ENCODE results near the gene LTF. TPM values are rescaled to one million over a fixed set of nuclear protein-coding genes. Genes with fewer than 3 reads are reported as not detected.

The LTF gene
- total and polyA plus RNA-seq, 2 experiments from 2014 or later: 0.73 to 1.3 TPM

DNA sequence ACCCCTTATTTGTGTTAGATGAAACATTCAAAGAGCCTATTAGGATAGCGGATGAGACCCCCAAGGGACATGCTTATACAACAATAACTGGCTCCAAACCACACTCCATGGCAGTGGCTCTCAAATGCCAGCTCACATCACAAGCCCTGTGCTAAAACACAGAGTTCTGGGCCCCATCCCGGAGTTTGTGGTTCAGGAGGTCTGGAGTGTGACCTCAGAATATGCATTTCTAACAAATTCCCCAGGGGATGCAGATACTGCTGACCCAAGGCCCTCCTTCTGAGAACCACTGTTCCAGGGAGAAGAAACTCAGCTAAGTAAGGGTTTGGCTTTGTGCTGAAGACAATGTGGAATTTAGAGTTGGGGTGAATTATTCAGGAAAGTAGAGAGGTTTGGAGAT lies 54.0 kb downstream of the LTF start:
- no peaks in the 10 kb centered on the region for H3K36me3 ChIP-seq (ENCODE audit: insufficient read depth)
- no peaks in the 10 kb centered on the region for H3K36me3 Mint-ChIP-seq (ENCODE audit: low read depth)
- H3K9me2 ChIP-seq (ENCODE audit: insufficient read depth): no peaks in the 10 kb centered on the region
- H2AFZ ChIP-seq: no peak overlapping the region
- TF ChIP-seq, protein P1, sequence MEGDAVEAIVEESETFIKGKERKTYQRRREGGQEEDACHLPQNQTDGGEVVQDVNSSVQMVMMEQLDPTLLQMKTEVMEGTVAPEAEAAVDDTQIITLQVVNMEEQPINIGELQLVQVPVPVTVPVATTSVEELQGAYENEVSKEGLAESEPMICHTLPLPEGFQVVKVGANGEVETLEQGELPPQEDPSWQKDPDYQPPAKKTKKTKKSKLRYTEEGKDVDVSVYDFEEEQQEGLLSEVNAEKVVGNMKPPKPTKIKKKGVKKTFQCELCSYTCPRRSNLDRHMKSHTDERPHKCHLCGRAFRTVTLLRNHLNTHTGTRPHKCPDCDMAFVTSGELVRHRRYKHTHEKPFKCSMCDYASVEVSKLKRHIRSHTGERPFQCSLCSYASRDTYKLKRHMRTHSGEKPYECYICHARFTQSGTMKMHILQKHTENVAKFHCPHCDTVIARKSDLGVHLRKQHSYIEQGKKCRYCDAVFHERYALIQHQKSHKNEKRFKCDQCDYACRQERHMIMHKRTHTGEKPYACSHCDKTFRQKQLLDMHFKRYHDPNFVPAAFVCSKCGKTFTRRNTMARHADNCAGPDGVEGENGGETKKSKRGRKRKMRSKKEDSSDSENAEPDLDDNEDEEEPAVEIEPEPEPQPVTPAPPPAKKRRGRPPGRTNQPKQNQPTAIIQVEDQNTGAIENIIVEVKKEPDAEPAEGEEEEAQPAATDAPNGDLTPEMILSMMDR (conservative IDR thresholded peaks at IDR 0.05; ENCODE audit: low read depth in 2 of 2): no peak
- TF ChIP-seq ZNF331 (CRISPR knock-in tag; IDR thresholded peaks at IDR 0.05; ENCODE audit: low read depth) (no peak), STAT1 (IDR thresholded peaks at IDR 0.05; ENCODE audit: unreplicated experiment) (no peak), NANOG (IDR thresholded peaks at IDR 0.05; ENCODE audit: borderline replicate concordance) (no peak)
- no peak overlapping the region for H3K4me2 ChIP-seq
- no peak overlapping the region for H3K27ac ChIP-seq (ENCODE audit: low read depth)
- DNase-seq (ENCODE audit: low spot score): no peak
- no peak overlapping the region for H3K4me3 ChIP-seq
- H3K27ac Mint-ChIP-seq: no peak overlapping the region
- no peak overlapping the region for H3K4me3 Mint-ChIP-seq
- H3K9me3 Mint-ChIP-seq: no peaks in the 10 kb centered on the region
- no peaks in the 10 kb centered on the region; the same call in 2 of the 3 replicates for H3K4me1 Mint-ChIP-seq
- H3K27me3 Mint-ChIP-seq (ENCODE audit: insufficient read depth, low read depth, poor library complexity): peaks cover 4% of the 10 kb centered on the region
- no peak for ATAC-seq
- no peaks in the 10 kb centered on the region for H3K4me1 ChIP-seq (ENCODE audit: insufficient read depth)
- H4K20me1 ChIP-seq (replicated peaks; ENCODE audit: insufficient read depth): no peaks in the 10 kb centered on the region
- no peaks in the 10 kb centered on the region for H3F3A ChIP-seq (replicated peaks; ENCODE audit: low read depth)
- no peaks in the 10 kb centered on the region for H3K79me2 ChIP-seq (replicated peaks; ENCODE audit: insufficient read depth)
- no peaks in the 10 kb centered on the region for H3K27me3 ChIP-seq (ENCODE audit: insufficient read depth)

DNA sequence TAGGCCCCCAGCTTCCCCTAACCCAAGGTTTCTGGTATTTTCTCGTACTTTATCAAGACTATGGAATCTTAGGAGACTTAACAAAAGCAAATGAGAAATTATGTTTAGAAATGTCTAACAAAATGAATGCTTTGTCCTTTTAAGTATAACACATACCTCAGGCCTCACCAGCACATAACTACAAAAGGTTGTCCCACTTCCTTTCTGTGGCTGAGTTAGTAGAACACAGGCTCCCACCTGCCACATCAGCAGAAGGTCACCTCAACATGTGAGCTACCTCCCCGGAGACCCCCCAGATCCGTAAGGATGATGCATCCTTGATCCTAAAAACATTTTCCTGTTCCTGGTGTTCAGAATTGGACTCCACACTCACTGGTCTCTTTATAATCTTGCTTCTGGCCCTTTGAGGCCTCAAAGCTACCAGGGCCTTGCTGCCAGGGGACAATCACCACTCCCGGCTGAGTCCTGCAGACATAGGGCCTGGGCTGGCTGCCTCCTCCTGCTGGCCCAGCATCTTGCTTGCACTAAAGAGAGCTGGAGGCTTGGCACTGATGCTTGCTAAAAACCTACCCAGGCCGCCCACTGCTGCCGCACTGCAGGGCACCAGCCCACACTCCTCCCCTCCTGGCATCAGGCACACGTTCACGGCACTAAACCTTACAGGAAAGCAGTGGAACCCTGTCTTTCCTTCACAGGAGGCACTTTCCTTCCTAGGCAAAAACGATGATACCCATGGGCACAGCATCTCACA lies 54.8 kb downstream of the LTF start:
- Mint-ChIP-seq H3K27me3 (ENCODE audit: insufficient read depth, low read depth, poor library complexity) (peaks cover 4% of the 10 kb centered on the region), H3K4me1 (no peaks in the 10 kb centered on the region; the same call in 2 of the 3 replicates), H3K4me3 (no peak overlapping the region), H3K36me3 (ENCODE audit: low read depth) (no peaks in the 10 kb centered on the region), H3K9me3 (no peaks in the 10 kb centered on the region), H3K27ac (no peak overlapping the region)
- ATAC-seq (no peak), DNase-seq (ENCODE audit: low spot score) (no peak)
- H3K79me2 ChIP-seq (replicated peaks; ENCODE audit: insufficient read depth): no peaks in the 10 kb centered on the region
- H3K27ac ChIP-seq (ENCODE audit: low read depth): no peak overlapping the region
- H3K36me3 ChIP-seq (ENCODE audit: insufficient read depth): no peaks in the 10 kb centered on the region
- H3K4me3 ChIP-seq: no peak overlapping the region
- H3K9me2 ChIP-seq (ENCODE audit: insufficient read depth): no peaks in the 10 kb centered on the region
- no peak overlapping the region for H2AFZ ChIP-seq
- no peaks in the 10 kb centered on the region for H4K20me1 ChIP-seq (replicated peaks; ENCODE audit: insufficient read depth)
- H3F3A ChIP-seq (replicated peaks; ENCODE audit: low read depth): no peaks in the 10 kb centered on the region
- H3K27me3 ChIP-seq (ENCODE audit: insufficient read depth): no peaks in the 10 kb centered on the region
- H3K4me2 ChIP-seq: no peak overlapping the region
- no peaks in the 10 kb centered on the region for H3K4me1 ChIP-seq (ENCODE audit: insufficient read depth)
- TF ChIP-seq, protein P1 (conservative IDR thresholded peaks at IDR 0.05; ENCODE audit: low read depth in 2 of 2): no peak
- no peak for TF ChIP-seq ZNF114 (CRISPR knock-in tag; IDR thresholded peaks at IDR 0.05)
- TF ChIP-seq, protein P2, sequence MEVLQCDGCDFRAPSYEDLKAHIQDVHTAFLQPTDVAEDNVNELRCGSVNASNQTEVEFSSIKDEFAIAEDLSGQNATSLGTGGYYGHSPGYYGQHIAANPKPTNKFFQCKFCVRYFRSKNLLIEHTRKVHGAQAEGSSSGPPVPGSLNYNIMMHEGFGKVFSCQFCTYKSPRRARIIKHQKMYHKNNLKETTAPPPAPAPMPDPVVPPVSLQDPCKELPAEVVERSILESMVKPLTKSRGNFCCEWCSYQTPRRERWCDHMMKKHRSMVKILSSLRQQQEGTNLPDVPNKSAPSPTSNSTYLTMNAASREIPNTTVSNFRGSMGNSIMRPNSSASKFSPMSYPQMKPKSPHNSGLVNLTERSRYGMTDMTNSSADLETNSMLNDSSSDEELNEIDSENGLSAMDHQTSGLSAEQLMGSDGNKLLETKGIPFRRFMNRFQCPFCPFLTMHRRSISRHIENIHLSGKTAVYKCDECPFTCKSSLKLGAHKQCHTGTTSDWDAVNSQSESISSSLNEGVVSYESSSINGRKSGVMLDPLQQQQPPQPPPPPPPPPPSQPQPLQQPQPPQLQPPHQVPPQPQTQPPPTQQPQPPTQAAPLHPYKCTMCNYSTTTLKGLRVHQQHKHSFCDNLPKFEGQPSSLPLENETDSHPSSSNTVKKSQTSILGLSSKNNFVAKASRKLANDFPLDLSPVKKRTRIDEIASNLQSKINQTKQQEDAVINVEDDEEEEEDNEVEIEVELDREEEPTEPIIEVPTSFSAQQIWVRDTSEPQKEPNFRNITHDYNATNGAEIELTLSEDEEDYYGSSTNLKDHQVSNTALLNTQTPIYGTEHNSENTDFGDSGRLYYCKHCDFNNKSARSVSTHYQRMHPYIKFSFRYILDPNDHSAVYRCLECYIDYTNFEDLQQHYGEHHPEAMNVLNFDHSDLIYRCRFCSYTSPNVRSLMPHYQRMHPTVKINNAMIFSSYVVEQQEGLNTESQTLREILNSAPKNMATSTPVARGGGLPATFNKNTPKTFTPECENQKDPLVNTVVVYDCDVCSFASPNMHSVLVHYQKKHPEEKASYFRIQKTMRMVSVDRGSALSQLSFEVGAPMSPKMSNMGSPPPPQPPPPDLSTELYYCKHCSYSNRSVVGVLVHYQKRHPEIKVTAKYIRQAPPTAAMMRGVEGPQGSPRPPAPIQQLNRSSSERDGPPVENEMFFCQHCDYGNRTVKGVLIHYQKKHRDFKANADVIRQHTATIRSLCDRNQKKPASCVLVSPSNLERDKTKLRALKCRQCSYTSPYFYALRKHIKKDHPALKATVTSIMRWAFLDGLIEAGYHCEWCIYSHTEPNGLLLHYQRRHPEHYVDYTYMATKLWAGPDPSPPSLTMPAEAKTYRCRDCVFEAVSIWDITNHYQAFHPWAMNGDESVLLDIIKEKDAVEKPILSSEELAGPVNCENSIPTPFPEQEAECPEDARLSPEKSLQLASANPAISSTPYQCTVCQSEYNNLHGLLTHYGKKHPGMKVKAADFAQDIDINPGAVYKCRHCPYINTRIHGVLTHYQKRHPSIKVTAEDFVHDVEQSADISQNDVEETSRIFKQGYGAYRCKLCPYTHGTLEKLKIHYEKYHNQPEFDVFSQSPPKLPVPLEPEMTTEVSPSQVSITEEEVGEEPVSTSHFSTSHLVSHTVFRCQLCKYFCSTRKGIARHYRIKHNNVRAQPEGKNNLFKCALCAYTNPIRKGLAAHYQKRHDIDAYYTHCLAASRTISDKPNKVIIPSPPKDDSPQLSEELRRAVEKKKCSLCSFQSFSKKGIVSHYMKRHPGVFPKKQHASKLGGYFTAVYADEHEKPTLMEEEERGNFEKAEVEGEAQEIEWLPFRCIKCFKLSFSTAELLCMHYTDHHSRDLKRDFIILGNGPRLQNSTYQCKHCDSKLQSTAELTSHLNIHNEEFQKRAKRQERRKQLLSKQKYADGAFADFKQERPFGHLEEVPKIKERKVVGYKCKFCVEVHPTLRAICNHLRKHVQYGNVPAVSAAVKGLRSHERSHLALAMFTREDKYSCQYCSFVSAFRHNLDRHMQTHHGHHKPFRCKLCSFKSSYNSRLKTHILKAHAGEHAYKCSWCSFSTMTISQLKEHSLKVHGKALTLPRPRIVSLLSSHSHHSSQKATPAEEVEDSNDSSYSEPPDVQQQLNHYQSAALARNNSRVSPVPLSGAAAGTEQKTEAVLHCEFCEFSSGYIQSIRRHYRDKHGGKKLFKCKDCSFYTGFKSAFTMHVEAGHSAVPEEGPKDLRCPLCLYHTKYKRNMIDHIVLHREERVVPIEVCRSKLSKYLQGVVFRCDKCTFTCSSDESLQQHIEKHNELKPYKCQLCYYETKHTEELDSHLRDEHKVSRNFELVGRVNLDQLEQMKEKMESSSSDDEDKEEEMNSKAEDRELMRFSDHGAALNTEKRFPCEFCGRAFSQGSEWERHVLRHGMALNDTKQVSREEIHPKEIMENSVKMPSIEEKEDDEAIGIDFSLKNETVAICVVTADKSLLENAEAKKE (CRISPR knock-in tag; IDR thresholded peaks at IDR 0.05): no peak
- TF ChIP-seq EZH2 (IDR thresholded peaks at IDR 0.05; ENCODE audit: low read depth, unreplicated experiment): no peak
- no peak for TF ChIP-seq JUNB (IDR thresholded peaks at IDR 0.05; ENCODE audit: unreplicated experiment)
- no peak for TF ChIP-seq CREB1 (CRISPR knock-in tag; IDR thresholded peaks at IDR 0.05; ENCODE audit: low read depth)
- TF ChIP-seq POLR2AphosphoS5 (IDR thresholded peaks at IDR 0.05; ENCODE audit: low read depth): no peak
- TF ChIP-seq NANOG (IDR thresholded peaks at IDR 0.05; ENCODE audit: borderline replicate concordance): no peak
